Measurements from ENCODE around the gene ATXN7L3.

GRCh38 chr17:44164476-44164875, 35.2 kb downstream of the ATXN7L3 start:
- TF ChIP-seq EZH2 (IDR thresholded peaks at IDR 0.05) (no peak), POLR2AphosphoS5 (IDR thresholded peaks at IDR 0.05; ENCODE audit: borderline replicate concordance, low read depth, low read length) (no peak), FOXP2 (optimal IDR thresholded peaks at IDR 0.05; ENCODE audit: control extremely low read depth, extremely low read length, insufficient read depth) (no peak)

Data from SK-N-MC (cell line).